Measurements from ENCODE around the gene INPP4B.

INPP4B gene

DNA sequence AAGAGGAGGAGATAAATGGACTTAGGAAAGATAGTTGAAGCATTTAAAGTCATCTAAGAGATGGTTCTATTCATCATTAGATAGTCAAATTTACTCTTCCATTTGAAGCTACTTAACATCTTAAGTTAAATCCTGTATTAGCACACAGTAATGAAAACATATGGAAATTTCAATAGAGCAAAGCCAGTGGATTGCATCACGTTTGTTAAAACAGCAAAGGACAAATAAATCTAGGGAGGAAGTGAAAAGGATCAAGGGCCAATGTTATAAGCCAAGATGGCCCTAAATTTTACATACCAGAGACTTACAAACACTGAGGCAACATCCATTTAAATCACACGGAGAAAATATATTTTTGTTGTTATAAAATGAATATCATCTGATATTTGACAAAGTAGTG, 602.8 kb downstream of the INPP4B start:
- no peak for DNase-seq (ENCODE audit: low read depth)
- H3K4me3 ChIP-seq (ENCODE audit: control insufficient read depth, low read depth, low read length), result no peak overlapping the region
- no peak for TF ChIP-seq CTCF (IDR thresholded peaks at IDR 0.05; ENCODE audit: control insufficient read depth, insufficient read depth, low read depth, low read length, missing control alignments)

GRCh38 chr4:142242156-142242555, 603.9 kb downstream of the INPP4B start:
- no peak for TF ChIP-seq CTCF (IDR thresholded peaks at IDR 0.05; ENCODE audit: control insufficient read depth, insufficient read depth, low read depth, low read length, missing control alignments)
- no peak overlapping the region for H3K4me3 ChIP-seq (ENCODE audit: control insufficient read depth, low read depth, low read length)
- DNase-seq (ENCODE audit: low read depth), result no peak

GRCh38 chr4:142238589-142238988, 607.5 kb downstream of the INPP4B start:
- peak; percentile 28 for DNase-seq (ENCODE audit: low read depth)
- no peak overlapping the region for H3K4me3 ChIP-seq (ENCODE audit: control insufficient read depth, low read depth, low read length)
- TF ChIP-seq CTCF (IDR thresholded peaks at IDR 0.05; ENCODE audit: control insufficient read depth, insufficient read depth, low read depth, low read length, missing control alignments), result no peak

DNA sequence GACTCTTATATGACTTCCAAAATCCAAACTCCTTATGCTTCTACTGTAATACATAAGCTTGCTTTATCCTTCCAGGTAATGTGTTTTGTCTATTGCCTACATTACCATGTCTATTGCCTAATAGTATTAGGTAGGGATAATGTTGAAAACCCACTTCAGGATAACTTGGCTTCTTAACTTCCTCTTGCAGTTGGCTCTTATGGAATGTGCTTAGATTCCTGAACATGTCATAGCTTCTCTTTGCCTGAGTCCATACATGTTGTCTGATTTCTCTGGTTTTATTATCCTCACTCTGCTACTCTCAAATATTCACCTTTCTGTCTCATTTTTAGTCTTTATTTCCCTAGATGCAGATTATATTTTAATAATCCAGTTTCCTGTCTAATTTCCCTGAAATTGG, 609.8 kb downstream of the INPP4B start:
- H3K4me3 ChIP-seq (ENCODE audit: control insufficient read depth, low read depth, low read length), result no peak overlapping the region
- no peak for DNase-seq (ENCODE audit: low read depth)
- no peak for TF ChIP-seq CTCF (IDR thresholded peaks at IDR 0.05; ENCODE audit: control insufficient read depth, insufficient read depth, low read depth, low read length, missing control alignments)

DNA sequence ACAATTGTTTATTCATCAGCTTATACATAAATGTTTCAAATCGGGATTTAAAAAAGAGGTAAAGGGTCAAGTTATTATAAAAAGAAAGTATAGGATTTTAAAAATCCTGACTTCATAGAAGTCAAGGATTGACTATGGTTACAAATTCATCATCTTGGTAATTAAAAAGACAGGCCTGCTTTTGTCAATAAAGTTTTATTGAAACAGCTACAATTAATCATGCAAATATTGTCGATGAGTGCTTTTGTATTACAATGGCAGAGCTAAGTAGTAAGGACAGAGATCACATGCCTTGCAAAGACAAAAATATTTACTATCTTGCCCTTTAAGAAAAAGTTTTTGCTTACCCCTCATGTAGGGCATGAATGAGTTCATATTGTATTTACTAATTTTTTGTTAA, 614.3 kb downstream of the INPP4B start:
- TF ChIP-seq CTCF (IDR thresholded peaks at IDR 0.05; ENCODE audit: control insufficient read depth, insufficient read depth, low read depth, low read length, missing control alignments), result no peak
- no peak for DNase-seq (ENCODE audit: low read depth)

DNA sequence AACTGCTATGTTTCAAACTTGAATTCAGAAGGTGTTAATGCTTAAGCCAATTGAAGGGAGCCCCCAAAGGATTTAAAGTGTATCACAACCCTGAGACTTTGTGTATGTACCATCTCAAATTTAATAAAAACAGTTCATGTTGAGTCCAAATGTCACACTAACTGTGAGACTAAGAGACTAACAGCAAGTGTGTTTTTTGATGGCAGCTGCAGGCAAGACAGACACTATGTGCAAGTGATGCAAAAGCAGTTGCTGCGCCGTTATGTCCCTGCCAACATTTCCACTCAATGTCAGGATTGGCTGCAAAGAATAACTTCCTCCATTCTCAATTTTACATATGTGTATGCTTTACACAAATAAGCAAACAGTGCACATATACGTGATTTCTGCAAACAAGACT, 615.1 kb downstream of the INPP4B start:
- no peak for DNase-seq (ENCODE audit: low read depth)
- TF ChIP-seq CTCF (IDR thresholded peaks at IDR 0.05; ENCODE audit: control insufficient read depth, insufficient read depth, low read depth, low read length, missing control alignments), result no peak
- H3K4me3 ChIP-seq (ENCODE audit: control insufficient read depth, low read depth, low read length), result no peak overlapping the region

More for the DNA sequence above, 614.3 kb downstream of the INPP4B start:
- H3K4me3 ChIP-seq (ENCODE audit: control insufficient read depth, low read depth, low read length), result no peak overlapping the region

- no peak overlapping the region for H3K4me3 ChIP-seq (ENCODE audit: control insufficient read depth, low read depth, low read length)
- no peak for DNase-seq (ENCODE audit: low read depth)
- no peak for TF ChIP-seq CTCF (IDR thresholded peaks at IDR 0.05; ENCODE audit: control insufficient read depth, insufficient read depth, low read depth, low read length, missing control alignments)
Observed at GRCh38 chr4:142226014-142226413, 620.1 kb downstream of the INPP4B start.

All from AG09309 (cell line).